GM12865 (cell line): ENCODE results near the gene PFKFB4.

Source experiments
- DNase-seq: peaks from one replicate; pipeline ENCODE4 v3.0.0; 2010; ENCODE audit warnings: low read depth
- H3K4me3 ChIP-seq: 2 replicates; pipeline ENCODE4 v1.5.1; 2011; ENCODE audit warnings: mild to moderate bottlenecking, low read depth, low read length, control low read depth
- CTCF ChIP-seq: IDR thresholded peaks from 2 replicates; pipeline ENCODE4 v1.5.1; 2011; ENCODE audit warnings: low read length, control low read depth, low read depth, inconsistent platforms; ENCODE audit not compliant: insufficient read depth; ENCODE audit errors: missing control alignments

PFKFB4 gene

GRCh38 chr3:48507256-48508061, 49.1 kb downstream of the PFKFB4 start:
- no peak overlapping the region for H3K4me3 ChIP-seq
- TF ChIP-seq CTCF = peak; percentile 78
- DNase-seq = peak; percentile 80

GRCh38 chr3:48505968-48506504, 50.6 kb downstream of the PFKFB4 start:
- no peak overlapping the region for H3K4me3 ChIP-seq
- TF ChIP-seq CTCF = no peak
- DNase-seq = no peak

GRCh38 chr3:48505146-48505545, 51.5 kb downstream of the PFKFB4 start:
- no peak for TF ChIP-seq CTCF
- DNase-seq = no peak
- no peak overlapping the region for H3K4me3 ChIP-seq

GRCh38 chr3:48504051-48504946, 52.3 kb downstream of the PFKFB4 start, which contains the start of gene SHISA5:
Gene SHISA5 (minus strand): TSS chr3:48504174. CDS start chr3:48504094, 80 bp downstream.
- peak within 1 kb of the TSS; percentile 53 for H3K4me3 ChIP-seq
- DNase-seq = peak; percentile 56
- TF ChIP-seq CTCF = no peak

GRCh38 chr3:48503401-48504050, 53.1 kb downstream of the PFKFB4 start:
- peak overlapping the region; percentile 53 for H3K4me3 ChIP-seq
- DNase-seq = no peak
- no peak for TF ChIP-seq CTCF

GRCh38 chr3:48502728-48503168, 53.9 kb downstream of the PFKFB4 start:
- DNase-seq = no peak
- H3K4me3 ChIP-seq = no peak overlapping the region
- TF ChIP-seq CTCF = no peak
